C4-2B (cell line): ENCODE measurements around the gene ADGRD2.

Experiments used
- ZFX ChIP-seq: fragments of 450-650 bp; IDR thresholded peaks from 2 replicates; pipeline ENCODE4 v1.6.1; 2017
- TF ChIP-seq, protein P1 (sequence below): fragments of 450-650 bp; conservative IDR thresholded peaks from 2 replicates; pipeline ENCODE4 v1.5.1; 2017; ENCODE audit warnings: mild to moderate bottlenecking

DNA sequence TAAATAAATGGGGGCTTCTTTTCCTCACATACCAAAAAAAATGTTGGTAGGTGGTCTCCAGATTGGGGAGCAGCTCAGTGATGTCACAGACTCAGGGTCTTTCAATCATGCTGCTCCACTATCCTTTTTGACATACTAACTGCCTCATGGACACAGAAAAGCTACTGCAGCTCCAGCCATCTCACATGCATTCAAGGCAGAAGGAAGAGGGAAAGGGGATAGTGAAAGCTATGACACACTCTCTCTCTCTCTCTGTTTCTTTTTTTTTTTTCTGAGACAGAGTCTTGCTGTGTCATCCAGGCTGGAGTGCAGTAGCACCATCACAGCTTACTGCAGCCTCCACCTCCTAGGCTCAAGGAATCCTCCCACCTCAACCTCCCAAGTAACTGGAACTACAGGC, 7.9 kb upstream of the ADGRD2 start:
- TF ChIP-seq, protein P1, sequence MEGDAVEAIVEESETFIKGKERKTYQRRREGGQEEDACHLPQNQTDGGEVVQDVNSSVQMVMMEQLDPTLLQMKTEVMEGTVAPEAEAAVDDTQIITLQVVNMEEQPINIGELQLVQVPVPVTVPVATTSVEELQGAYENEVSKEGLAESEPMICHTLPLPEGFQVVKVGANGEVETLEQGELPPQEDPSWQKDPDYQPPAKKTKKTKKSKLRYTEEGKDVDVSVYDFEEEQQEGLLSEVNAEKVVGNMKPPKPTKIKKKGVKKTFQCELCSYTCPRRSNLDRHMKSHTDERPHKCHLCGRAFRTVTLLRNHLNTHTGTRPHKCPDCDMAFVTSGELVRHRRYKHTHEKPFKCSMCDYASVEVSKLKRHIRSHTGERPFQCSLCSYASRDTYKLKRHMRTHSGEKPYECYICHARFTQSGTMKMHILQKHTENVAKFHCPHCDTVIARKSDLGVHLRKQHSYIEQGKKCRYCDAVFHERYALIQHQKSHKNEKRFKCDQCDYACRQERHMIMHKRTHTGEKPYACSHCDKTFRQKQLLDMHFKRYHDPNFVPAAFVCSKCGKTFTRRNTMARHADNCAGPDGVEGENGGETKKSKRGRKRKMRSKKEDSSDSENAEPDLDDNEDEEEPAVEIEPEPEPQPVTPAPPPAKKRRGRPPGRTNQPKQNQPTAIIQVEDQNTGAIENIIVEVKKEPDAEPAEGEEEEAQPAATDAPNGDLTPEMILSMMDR = no peak
- no peak for TF ChIP-seq ZFX
